Measurements from ENCODE around the gene MLLT3.

DNA sequence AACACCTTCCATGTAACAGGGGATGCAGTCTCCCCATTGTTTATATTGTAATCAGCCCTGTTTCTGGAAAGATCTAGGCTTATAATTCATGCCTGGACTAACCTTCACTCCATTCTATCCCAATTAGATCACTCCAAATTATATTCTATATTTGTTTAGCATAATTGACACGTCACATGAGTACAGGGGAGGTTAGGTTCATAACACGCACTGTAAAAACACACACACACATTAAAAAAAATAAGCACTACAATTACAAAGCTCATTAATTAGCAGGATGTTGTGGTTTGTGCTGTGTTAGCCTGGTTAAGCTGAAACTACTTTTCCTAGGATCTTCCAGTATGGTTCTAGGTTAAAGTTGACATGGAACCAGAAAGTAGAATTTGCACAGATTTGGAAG, 126.0 kb downstream of the MLLT3 start:
- TF ChIP-seq, protein P1, sequence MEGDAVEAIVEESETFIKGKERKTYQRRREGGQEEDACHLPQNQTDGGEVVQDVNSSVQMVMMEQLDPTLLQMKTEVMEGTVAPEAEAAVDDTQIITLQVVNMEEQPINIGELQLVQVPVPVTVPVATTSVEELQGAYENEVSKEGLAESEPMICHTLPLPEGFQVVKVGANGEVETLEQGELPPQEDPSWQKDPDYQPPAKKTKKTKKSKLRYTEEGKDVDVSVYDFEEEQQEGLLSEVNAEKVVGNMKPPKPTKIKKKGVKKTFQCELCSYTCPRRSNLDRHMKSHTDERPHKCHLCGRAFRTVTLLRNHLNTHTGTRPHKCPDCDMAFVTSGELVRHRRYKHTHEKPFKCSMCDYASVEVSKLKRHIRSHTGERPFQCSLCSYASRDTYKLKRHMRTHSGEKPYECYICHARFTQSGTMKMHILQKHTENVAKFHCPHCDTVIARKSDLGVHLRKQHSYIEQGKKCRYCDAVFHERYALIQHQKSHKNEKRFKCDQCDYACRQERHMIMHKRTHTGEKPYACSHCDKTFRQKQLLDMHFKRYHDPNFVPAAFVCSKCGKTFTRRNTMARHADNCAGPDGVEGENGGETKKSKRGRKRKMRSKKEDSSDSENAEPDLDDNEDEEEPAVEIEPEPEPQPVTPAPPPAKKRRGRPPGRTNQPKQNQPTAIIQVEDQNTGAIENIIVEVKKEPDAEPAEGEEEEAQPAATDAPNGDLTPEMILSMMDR (conservative IDR thresholded peaks at IDR 0.05; ENCODE audit: low read length) = no peak
- TF ChIP-seq EZH2phosphoT487 (IDR thresholded peaks at IDR 0.05; ENCODE audit: borderline replicate concordance) = no peak

All from Loucy (cell line).